Measurements from ENCODE around the gene LCLAT1.

DNA sequence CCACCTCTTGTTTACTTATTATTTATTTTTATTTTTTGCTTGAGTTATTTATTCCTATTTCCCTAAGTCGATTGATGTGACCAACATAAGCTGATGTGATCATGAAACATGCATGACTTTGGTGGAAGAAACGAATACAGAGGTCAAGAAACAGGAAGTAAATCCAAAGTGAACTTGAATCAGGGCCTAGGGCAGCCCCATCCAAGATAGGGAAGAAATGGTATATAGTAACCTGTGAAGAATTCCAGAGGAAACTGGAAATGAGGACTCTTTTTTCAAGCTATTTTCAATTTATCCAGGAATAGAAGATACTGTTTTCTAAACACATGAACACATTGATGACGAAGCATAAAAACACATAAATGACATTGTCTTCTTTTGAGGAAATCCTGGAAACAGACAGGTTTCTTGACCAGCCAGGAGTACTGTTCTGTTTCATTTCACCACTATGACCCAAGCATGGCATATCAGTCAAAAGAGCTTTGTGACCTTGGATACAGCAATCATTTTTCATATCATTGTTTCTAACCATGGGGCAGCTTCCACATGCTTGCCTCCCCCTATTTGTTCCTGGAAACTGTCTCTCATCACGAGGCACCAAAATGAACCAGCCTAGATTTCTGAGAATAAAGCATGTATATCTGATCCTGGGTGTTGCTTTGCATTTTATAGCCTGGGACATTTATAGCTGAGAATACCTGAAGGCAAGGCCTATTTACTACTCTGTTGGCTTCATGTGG is 9.1 kb upstream of the LCLAT1 start:
- TF ChIP-seq ZNF274 (IDR thresholded peaks at IDR 0.05; ENCODE audit: low read depth, low read length) (no peak), YY1 (IDR thresholded peaks at IDR 0.05; ENCODE audit: insufficient read depth, insufficient read length) (no peak), SUZ12 (IDR thresholded peaks at IDR 0.05; ENCODE audit: extremely low read depth, insufficient read depth, insufficient read length) (no peak)
